HepG2 (cell line): Measurements from ENCODE around the gene HOXA7. TPM values are rescaled to one million over a fixed set of nuclear protein-coding genes. Genes with fewer than 3 reads are reported as not detected.

Experiments
- AGO2 ChIP-seq: fragments of 200-400 bp; formaldehyde crosslinking; optimal IDR thresholded peaks from 2 replicates; pipeline ENCODE3; 2017; ENCODE audit warnings: mild to moderate bottlenecking, low read depth, low read length, moderate library complexity
- AHR ChIP-seq: IDR thresholded peaks from 2 replicates; pipeline ENCODE4 v1.6.1; 2018; ENCODE audit warnings: missing genetic modification reagents, missing compliant biosample characterization
- RNF2 ChIP-seq: fragments of 450-650 bp; conservative IDR thresholded peaks from 2 replicates; pipeline ENCODE4 v1.6.1; 2016; ENCODE audit warnings: low read depth
- SAFB2 ChIP-seq: sonication (generic); formaldehyde crosslinking; IDR thresholded peaks from 2 replicates; pipeline ENCODE4 v1.5.1; 2020; ENCODE audit warnings: missing genetic modification reagents, low read depth, mild to moderate bottlenecking, borderline replicate concordance
- ZMAT5 ChIP-seq: sonication (generic); formaldehyde crosslinking; IDR thresholded peaks from 2 replicates; pipeline ENCODE4 v1.5.0; 2020; ENCODE audit warnings: mild to moderate bottlenecking, low read depth, missing genetic modification reagents, borderline replicate concordance
- ZNF335 ChIP-seq: sonication (generic); formaldehyde crosslinking; IDR thresholded peaks from 2 replicates; pipeline ENCODE4 v1.4.0; 2020; ENCODE audit warnings: missing genetic modification reagents
- ZNF362 ChIP-seq: sonication (generic); formaldehyde crosslinking; IDR thresholded peaks from 2 replicates; pipeline ENCODE4 v1.4.0; 2020; ENCODE audit warnings: missing genetic modification reagents, mild to moderate bottlenecking, borderline replicate concordance
- ZNF749 ChIP-seq: sonication (generic); formaldehyde crosslinking; IDR thresholded peaks from 2 replicates; pipeline ENCODE4 v1.8.0; 2022; ENCODE audit warnings: mild to moderate bottlenecking, missing genetic modification reagents, moderate library complexity, borderline replicate concordance
- ZNF761 ChIP-seq: sonication (generic); formaldehyde crosslinking; conservative IDR thresholded peaks from 2 replicates; pipeline ENCODE4 v1.4.0; 2020; ENCODE audit warnings: mild to moderate bottlenecking, missing genetic modification reagents
- polyA plus RNA-seq, 8 experiments: library from polyadenylated mRNA; depleted of rRNA in 3 of 8; stranded (reverse) in 7 of 8; unstranded in 1 of 8; fragments of >200 nt; fragmentation: Illumina TruSeq in 4 of 8; extraction: Trizol in 4 of 8; gene quantifications; 2 replicates each; pipeline versions ENCODE4 v1.2.1 to v1.2.3, GENCODE V29; 2011 to 2016; ENCODE audit warnings: low read depth in 4 of 8, missing spikeins in 1 of 8, mixed read lengths in 1 of 8; ENCODE audit not compliant: insufficient read depth in 1 of 8
- total RNA-seq, 5 experiments: library from RNA; depleted of rRNA; stranded (reverse); fragments of >200 nt; fragmentation: Illumina TruSeq; extraction: Trizol; gene quantifications; 2 replicates each; pipeline ENCODE4 v1.2.3, GENCODE V29; 2016; ENCODE audit warnings: low read depth in 1 of 5
- TF ChIP-seq, protein P1 (sequence below): sonication (generic); formaldehyde crosslinking; IDR thresholded peaks from 2 replicates; pipeline ENCODE4 v1.5.0; 2020; ENCODE audit warnings: mild to moderate bottlenecking, missing genetic modification reagents, borderline replicate concordance
- TF ChIP-seq, protein P2 (sequence below): sonication (generic); IDR thresholded peaks from 2 replicates; pipeline ENCODE4 v1.6.1; 2016; ENCODE audit warnings: low read depth, borderline replicate concordance

HOXA7 gene
- total and polyA plus RNA-seq, 2 of the 13 experiments (the other 11 are each of a cell fraction or from before 2014, with no cell fraction given), result 0.05 TPM; not detected in 1

DNA sequence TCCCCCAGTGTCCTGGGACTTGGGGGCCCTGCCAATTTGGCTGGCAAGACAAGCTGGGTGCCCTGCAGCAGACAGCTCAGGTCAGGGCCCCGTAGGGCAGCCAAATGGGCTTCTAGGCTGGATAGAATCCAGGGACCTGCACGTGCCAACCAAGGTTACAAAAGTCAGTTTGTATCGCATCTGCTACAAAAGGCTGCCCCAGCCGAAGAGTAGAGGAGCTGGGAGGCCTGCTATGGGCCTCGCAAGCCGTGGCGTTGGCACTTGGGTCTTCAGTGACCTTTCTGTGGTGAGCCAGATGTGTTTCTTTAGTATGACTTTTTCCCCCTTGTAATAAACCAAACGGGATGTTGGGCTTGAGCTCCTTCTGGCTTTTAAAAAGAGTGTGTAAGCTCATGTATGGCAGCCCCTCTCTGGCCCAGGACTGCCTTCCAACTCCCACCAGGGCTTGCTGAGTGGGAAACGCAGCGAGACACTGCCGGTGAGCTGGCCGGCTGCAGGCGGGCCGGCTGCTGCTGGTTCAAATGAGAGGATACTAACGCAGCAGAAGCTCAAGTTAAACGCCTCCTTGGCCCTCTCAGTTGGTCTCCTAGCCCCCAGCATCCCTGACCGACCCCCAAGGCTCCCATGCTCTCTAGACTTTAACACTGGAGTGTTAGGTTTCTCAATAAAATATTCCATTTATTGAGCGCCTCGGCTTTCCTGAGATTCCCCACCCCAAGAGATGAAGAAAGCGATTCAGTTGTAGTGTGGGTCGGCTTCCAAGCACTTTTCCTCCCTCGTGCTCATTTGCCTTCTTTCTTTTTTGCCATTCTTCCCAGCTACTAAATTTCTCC, 20.7 kb upstream of the HOXA7 start (continued):
- TF ChIP-seq, protein P1, sequence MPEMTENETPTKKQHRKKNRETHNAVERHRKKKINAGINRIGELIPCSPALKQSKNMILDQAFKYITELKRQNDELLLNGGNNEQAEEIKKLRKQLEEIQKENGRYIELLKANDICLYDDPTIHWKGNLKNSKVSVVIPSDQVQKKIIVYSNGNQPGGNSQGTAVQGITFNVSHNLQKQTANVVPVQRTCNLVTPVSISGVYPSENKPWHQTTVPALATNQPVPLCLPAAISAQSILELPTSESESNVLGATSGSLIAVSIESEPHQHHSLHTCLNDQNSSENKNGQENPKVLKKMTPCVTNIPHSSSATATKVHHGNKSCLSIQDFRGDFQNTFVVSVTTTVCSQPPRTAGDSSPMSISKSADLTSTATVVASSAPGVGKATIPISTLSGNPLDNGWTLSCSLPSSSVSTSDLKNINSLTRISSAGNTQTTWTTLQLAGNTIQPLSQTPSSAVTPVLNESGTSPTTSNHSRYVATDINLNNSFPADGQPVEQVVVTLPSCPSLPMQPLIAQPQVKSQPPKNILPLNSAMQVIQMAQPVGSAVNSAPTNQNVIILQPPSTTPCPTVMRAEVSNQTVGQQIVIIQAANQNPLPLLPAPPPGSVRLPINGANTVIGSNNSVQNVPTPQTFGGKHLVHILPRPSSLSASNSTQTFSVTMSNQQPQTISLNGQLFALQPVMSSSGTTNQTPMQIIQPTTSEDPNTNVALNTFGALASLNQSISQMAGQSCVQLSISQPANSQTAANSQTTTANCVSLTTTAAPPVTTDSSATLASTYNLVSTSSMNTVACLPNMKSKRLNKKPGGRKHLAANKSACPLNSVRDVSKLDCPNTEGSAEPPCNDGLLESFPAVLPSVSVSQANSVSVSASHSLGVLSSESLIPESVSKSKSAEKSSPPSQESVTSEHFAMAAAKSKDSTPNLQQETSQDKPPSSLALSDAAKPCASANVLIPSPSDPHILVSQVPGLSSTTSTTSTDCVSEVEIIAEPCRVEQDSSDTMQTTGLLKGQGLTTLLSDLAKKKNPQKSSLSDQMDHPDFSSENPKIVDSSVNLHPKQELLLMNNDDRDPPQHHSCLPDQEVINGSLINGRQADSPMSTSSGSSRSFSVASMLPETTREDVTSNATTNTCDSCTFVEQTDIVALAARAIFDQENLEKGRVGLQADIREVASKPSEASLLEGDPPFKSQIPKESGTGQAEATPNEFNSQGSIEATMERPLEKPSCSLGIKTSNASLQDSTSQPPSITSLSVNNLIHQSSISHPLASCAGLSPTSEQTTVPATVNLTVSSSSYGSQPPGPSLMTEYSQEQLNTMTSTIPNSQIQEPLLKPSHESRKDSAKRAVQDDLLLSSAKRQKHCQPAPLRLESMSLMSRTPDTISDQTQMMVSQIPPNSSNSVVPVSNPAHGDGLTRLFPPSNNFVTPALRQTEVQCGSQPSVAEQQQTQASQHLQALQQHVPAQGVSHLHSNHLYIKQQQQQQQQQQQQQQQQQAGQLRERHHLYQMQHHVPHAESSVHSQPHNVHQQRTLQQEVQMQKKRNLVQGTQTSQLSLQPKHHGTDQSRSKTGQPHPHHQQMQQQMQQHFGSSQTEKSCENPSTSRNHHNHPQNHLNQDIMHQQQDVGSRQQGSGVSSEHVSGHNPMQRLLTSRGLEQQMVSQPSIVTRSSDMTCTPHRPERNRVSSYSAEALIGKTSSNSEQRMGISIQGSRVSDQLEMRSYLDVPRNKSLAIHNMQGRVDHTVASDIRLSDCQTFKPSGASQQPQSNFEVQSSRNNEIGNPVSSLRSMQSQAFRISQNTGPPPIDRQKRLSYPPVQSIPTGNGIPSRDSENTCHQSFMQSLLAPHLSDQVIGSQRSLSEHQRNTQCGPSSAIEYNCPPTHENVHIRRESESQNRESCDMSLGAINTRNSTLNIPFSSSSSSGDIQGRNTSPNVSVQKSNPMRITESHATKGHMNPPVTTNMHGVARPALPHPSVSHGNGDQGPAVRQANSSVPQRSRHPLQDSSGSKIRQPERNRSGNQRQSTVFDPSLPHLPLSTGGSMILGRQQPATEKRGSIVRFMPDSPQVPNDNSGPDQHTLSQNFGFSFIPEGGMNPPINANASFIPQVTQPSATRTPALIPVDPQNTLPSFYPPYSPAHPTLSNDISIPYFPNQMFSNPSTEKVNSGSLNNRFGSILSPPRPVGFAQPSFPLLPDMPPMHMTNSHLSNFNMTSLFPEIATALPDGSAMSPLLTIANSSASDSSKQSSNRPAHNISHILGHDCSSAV (CRISPR knock-in tag), result no peak
- TF ChIP-seq, protein P2, sequence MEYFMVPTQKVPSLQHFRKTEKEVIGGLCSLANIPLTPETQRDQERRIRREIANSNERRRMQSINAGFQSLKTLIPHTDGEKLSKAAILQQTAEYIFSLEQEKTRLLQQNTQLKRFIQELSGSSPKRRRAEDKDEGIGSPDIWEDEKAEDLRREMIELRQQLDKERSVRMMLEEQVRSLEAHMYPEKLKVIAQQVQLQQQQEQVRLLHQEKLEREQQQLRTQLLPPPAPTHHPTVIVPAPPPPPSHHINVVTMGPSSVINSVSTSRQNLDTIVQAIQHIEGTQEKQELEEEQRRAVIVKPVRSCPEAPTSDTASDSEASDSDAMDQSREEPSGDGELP, result no peak
- TF ChIP-seq ZMAT5 (CRISPR knock-in tag), result no peak
- TF ChIP-seq ZNF761 (CRISPR knock-in tag), result no peak
- no peak for TF ChIP-seq AGO2
- TF ChIP-seq ZNF749 (CRISPR knock-in tag), result no peak
- no peak for TF ChIP-seq RNF2
- no peak for TF ChIP-seq AHR (CRISPR knock-in tag)
- no peak for TF ChIP-seq ZNF362
- no peak for TF ChIP-seq SAFB2 (CRISPR knock-in tag)
- no peak for TF ChIP-seq ZNF335
- TF ChIP-seq, all 625 proteins: peak for 0
